PC-9 (cell line): ENCODE data around the gene CRHR2. TPM values are rescaled to one million over a fixed set of nuclear protein-coding genes. Genes with fewer than 3 reads are reported as not detected.

Experiments used
- BruUV-seq: library from RNA; stranded (reverse); fragments of 400-500 nt; replicated peaks from 2 replicates; lab custom pipeline; 2021; lab: Mats Ljungman, UMichigan
- CTCF ChIA-PET: fragments of 300-600 bp; sonication (Branson Sonifier 250); formaldehyde crosslinking; loops from one replicate; lab custom pipeline; 2022; ENCODE audit warnings: antibody characterized with exemption; lab: Charles Lee
- POLR2A ChIA-PET: fragments of 300-600 bp; sonication (Branson Sonifier 250); formaldehyde crosslinking; loops from one replicate; lab custom pipeline; 2022; ENCODE audit warnings: antibody characterized with exemption; ENCODE audit not compliant: unreplicated experiment; lab: Charles Lee
- DNase-seq, 2 experiments: peaks; one replicate each; pipeline versions ENCODE4 v3.0.0 to v3.0.0-alpha.2; 2015 to 2022; ENCODE audit warnings: mixed read lengths in 1 of 2
- H2AFZ ChIP-seq: fragments of 200-600 bp; sonication (generic); 2 replicates; pipeline ENCODE4 v1.8.1; 2017; ENCODE audit warnings: antibody characterized with exemption
- H3F3A ChIP-seq: fragments of 200-600 bp; sonication (generic); 2 replicates; pipeline ENCODE4 v1.8.1; 2017; ENCODE audit warnings: antibody characterized with exemption, mild to moderate bottlenecking, low read depth; ENCODE audit not compliant: insufficient read depth
- H3K27ac ChIP-seq: fragments of 200-600 bp; sonication (generic); 2 replicates; pipeline ENCODE4 v1.6.1; 2016; ENCODE audit warnings: mixed run types
- H3K27me3 ChIP-seq: fragments of 200-600 bp; sonication (generic); 2 replicates; pipeline ENCODE4 v1.6.1; 2016; ENCODE audit warnings: low read depth, mixed run types; ENCODE audit not compliant: insufficient read depth
- H3K36me3 ChIP-seq: fragments of 200-600 bp; sonication (generic); 2 replicates; pipeline ENCODE4 v1.6.1; 2016; ENCODE audit warnings: low read depth, mixed run types
- H3K4me1 ChIP-seq: fragments of 200-600 bp; sonication (generic); replicated peaks from 2 replicates; pipeline ENCODE4 v1.6.1; 2016; ENCODE audit warnings: mixed run types; ENCODE audit not compliant: insufficient read depth
- H3K4me2 ChIP-seq: fragments of 200-600 bp; sonication (generic); 2 replicates; pipeline ENCODE4 v1.6.1; 2017; ENCODE audit warnings: mixed run types
- H3K4me3 ChIP-seq: fragments of 200-600 bp; sonication (generic); 2 replicates; pipeline ENCODE4 v1.6.1; 2016; ENCODE audit warnings: mixed run types
- H3K79me2 ChIP-seq: fragments of 200-600 bp; sonication (generic); 2 replicates; pipeline ENCODE4 v1.6.1; 2017; ENCODE audit warnings: low read depth, mixed run types
- H3K9me2 ChIP-seq: fragments of 200-600 bp; sonication (generic); 2 replicates; pipeline ENCODE4 v1.8.1; 2017; ENCODE audit warnings: mild to moderate bottlenecking; ENCODE audit not compliant: insufficient read depth
- H3K9me3 ChIP-seq: fragments of 200-600 bp; sonication (generic); 2 replicates; pipeline ENCODE4 v1.8.1; 2016; ENCODE audit warnings: low read depth; ENCODE audit not compliant: insufficient read depth
- H4K20me1 ChIP-seq: fragments of 200-600 bp; sonication (generic); 2 replicates; pipeline ENCODE4 v1.8.1; 2017; ENCODE audit not compliant: insufficient read depth
- EZH2 ChIP-seq: fragments of 200-600 bp; sonication (generic); IDR thresholded peaks from 2 replicates; pipeline ENCODE4 v1.8.0; 2017; ENCODE audit warnings: antibody characterized with exemption, low read depth
- intact Hi-C: fragments of 100-400 bp; cut with micrococcal nuclease; formaldehyde crosslinking; loops from one replicate; pipeline ENCODE4 v1.10.0; 2022; ENCODE audit not compliant: unreplicated experiment
- total RNA-seq: library from RNA; stranded (reverse); gene quantifications from 2 replicates; pipeline ENCODE4 v1.2.3, GENCODE V29; 2021
- TF ChIP-seq, protein P1 (sequence below): fragments of 200-600 bp; sonication (generic); conservative IDR thresholded peaks from 2 replicates; pipeline ENCODE4 v1.6.1; 2017; ENCODE audit warnings: mixed run types, antibody characterized with exemption, mild to moderate bottlenecking, moderate library complexity

The CRHR2 gene
- total RNA-seq, 1 experiment from 2014 or later = not detected

DNA sequence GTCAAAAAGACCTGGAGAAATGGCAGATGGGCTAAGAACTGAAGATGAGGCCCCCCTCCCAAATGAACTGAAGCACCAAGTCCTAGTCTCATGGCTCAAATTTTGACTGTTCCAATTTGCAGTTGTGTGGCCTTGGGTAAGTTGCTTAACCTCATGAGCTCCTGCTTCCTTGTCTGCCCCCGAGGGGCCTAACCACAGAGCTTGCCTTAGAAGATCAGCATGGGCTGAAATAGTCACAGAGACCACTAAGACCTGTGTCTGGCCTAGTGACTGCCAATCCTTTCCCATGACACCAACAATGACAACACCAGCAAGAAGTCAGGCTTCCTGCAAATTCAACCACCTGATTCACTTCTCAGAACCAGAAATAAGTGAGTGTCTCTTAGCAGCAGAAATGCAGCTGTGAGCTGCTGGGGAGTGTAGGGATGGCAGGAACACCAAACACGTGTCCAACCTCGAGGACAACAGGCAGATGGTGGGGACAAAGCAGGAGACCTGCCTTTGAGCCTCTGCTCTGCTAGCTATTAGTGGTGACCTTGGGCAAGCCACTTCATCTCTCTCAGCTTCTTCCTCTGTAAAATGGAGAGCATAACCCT is 23.7 kb downstream of the CRHR2 start:
- TF ChIP-seq, protein P1, sequence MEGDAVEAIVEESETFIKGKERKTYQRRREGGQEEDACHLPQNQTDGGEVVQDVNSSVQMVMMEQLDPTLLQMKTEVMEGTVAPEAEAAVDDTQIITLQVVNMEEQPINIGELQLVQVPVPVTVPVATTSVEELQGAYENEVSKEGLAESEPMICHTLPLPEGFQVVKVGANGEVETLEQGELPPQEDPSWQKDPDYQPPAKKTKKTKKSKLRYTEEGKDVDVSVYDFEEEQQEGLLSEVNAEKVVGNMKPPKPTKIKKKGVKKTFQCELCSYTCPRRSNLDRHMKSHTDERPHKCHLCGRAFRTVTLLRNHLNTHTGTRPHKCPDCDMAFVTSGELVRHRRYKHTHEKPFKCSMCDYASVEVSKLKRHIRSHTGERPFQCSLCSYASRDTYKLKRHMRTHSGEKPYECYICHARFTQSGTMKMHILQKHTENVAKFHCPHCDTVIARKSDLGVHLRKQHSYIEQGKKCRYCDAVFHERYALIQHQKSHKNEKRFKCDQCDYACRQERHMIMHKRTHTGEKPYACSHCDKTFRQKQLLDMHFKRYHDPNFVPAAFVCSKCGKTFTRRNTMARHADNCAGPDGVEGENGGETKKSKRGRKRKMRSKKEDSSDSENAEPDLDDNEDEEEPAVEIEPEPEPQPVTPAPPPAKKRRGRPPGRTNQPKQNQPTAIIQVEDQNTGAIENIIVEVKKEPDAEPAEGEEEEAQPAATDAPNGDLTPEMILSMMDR = no peak
- no peak for TF ChIP-seq EZH2
- no peaks in the 10 kb centered on the region for H3K9me3 ChIP-seq
- DNase-seq = no peak
- H3K4me1 ChIP-seq = no peaks in the 10 kb centered on the region
- H3K9me2 ChIP-seq = no peaks in the 10 kb centered on the region
- POLR2A ChIA-PET = no interaction called here
- H3K79me2 ChIP-seq = no peaks in the 10 kb centered on the region
- H3K27ac ChIP-seq = no peak overlapping the region
- no peaks in the 10 kb centered on the region for H4K20me1 ChIP-seq
- H3F3A ChIP-seq = no peaks in the 10 kb centered on the region
- peaks cover 45% of the 10 kb centered on the region for H3K27me3 ChIP-seq
- CTCF ChIA-PET = interaction anchor here (0.7 kb wide), 1 partner anchor 20 kb away, joined by 3 read pairs; no protein-coding TSS in a partner anchor
- H3K4me3 ChIP-seq = no peak overlapping the region
- H2AFZ ChIP-seq = no peak overlapping the region
- no peak overlapping the region for H3K4me2 ChIP-seq
- intact Hi-C loops = no loop called here
- H3K36me3 ChIP-seq = no peaks in the 10 kb centered on the region
- no TSS peak for BruUV-seq

DNA sequence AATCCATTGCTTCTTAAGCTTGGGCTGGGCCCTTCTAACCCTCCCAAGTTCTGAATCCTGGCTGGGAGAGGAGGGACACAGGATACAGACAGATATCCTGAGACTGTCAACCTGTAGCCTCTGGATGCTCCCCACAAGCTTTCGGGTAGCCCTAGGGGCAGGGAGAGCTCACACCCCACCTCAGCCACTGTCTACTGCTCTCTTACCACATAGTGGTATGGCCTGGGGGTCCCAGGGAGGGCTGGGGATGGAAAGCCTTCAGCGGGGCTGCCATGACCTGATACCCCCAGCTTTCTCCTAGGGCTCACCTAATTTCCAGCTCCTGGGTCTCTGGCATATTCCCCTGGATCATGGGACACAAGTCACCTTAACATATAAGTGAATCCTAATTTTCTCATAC is 25.1 kb downstream of the CRHR2 start:
- H3K79me2 ChIP-seq = no peaks in the 10 kb centered on the region
- no peaks in the 10 kb centered on the region for H3K36me3 ChIP-seq
- H3K9me2 ChIP-seq = no peaks in the 10 kb centered on the region
- no peaks in the 10 kb centered on the region for H3K9me3 ChIP-seq
- H3K4me3 ChIP-seq = no peak overlapping the region
- no peaks in the 10 kb centered on the region for H4K20me1 ChIP-seq
- CTCF ChIA-PET = no interaction called here
- no peak overlapping the region for H2AFZ ChIP-seq
- no peak overlapping the region for H3K27ac ChIP-seq
- POLR2A ChIA-PET = no interaction called here
- no peak for DNase-seq
- TF ChIP-seq, protein P1 = no peak
- no peak for TF ChIP-seq EZH2
- intact Hi-C loops = no loop called here
- H3F3A ChIP-seq = no peaks in the 10 kb centered on the region
- no TSS peak for BruUV-seq
- H3K27me3 ChIP-seq = peaks cover 31% of the 10 kb centered on the region
- H3K4me1 ChIP-seq = no peaks in the 10 kb centered on the region
- H3K4me2 ChIP-seq = no peak overlapping the region

DNA sequence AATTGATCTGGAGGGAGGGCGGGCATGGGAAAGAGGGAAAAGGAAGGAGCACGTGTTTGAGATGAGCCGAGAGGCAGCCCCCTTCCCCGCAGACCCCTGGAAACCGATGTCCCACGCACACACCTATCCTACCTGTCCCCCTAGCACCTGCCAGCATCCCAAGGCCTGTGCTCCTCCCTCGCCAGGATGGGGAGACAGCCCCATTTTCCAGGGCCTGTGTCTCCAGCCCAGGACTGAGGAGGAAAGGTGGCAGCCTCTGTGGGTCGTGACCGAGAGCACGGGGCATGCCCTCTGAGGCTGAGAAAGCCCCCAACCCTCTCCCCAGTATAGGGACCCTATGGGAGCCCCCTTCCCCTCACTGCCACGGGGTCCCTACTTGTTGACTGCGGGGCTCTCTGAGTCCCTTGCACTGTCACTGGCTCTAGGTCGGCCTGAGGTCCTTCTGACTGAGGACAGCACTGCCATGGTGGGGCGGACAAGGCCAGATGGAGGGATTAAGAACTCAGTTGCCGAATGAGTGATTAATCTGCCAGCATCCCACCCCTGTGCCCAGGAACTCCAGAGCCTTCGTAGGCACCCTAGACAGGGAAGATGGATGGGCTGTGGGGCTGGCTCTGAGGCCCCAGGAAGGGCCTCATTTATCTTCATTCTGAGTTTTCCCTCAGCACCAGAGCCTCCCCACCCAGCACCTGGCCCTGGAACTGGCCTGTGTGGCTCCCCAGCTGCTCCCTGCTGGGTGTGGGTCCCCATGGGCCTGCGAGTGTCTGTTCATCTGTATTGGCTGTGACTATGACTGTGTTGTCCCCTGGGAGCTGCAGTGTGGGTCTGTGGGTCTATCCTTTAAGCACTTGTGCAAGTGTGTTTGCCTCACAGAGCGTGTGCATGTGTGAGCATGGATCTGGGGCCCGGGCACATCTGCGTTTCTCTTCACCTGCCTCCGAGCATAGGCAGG is 26.0 kb downstream of the CRHR2 start:
- Histone ChIP-seq H2AFZ (no peak overlapping the region), H3K4me2 (no peak overlapping the region), H3K4me3 (no peak overlapping the region), H3K9me3 (no peaks in the 10 kb centered on the region), H3K27me3 (peaks cover 22% of the 10 kb centered on the region), H3F3A (no peaks in the 10 kb centered on the region), H3K27ac (no peak overlapping the region), H4K20me1 (no peaks in the 10 kb centered on the region), H3K4me1 (no peaks in the 10 kb centered on the region), H3K9me2 (no peaks in the 10 kb centered on the region), H3K79me2 (no peaks in the 10 kb centered on the region), H3K36me3 (no peaks in the 10 kb centered on the region)
- no peak for DNase-seq
- intact Hi-C loops = no loop called here
- POLR2A ChIA-PET = no interaction called here
- no peak for TF ChIP-seq EZH2
- TF ChIP-seq, protein P1 = no peak
- BruUV-seq = no TSS peak
- CTCF ChIA-PET = no interaction called here
